ENCODE measurements around the gene MCF2L.

The MCF2L gene

GRCh38 chr13:112956571-112957294 is 12.3 kb upstream of the MCF2L start:
- Mint-ChIP-seq H3K4me3 (no peak overlapping the region), H3K9me3 (ENCODE audit: low read depth) (no peaks in the 10 kb centered on the region), H3K27ac (no peak overlapping the region), H3K4me1 (ENCODE audit: low read depth) (no peaks in the 10 kb centered on the region), H3K27me3 (no peaks in the 10 kb centered on the region), H3K36me3 (no peaks in the 10 kb centered on the region)

- no peaks in the 10 kb centered on the region for H3K27me3 Mint-ChIP-seq
- H3K4me3 Mint-ChIP-seq, result no peak overlapping the region
- no peak overlapping the region for H3K27ac Mint-ChIP-seq
- H3K36me3 Mint-ChIP-seq, result no peaks in the 10 kb centered on the region
- H3K4me1 Mint-ChIP-seq (ENCODE audit: low read depth), result no peaks in the 10 kb centered on the region
- no peaks in the 10 kb centered on the region for H3K9me3 Mint-ChIP-seq (ENCODE audit: low read depth)
These were observed 11.7 kb upstream of the MCF2L start for GRCh38 chr13:112957295-112957677.

- Mint-ChIP-seq H3K4me1 (ENCODE audit: low read depth) (no peaks in the 10 kb centered on the region), H3K36me3 (no peaks in the 10 kb centered on the region), H3K27ac (no peak overlapping the region), H3K27me3 (no peaks in the 10 kb centered on the region), H3K4me3 (no peak overlapping the region), H3K9me3 (ENCODE audit: low read depth) (no peaks in the 10 kb centered on the region)
These were observed 10.7 kb upstream of the MCF2L start for GRCh38 chr13:112958127-112958989.

GRCh38 chr13:112959206-112959605 is 9.8 kb upstream of the MCF2L start:
- Mint-ChIP-seq H3K4me3 (no peak overlapping the region), H3K27me3 (no peaks in the 10 kb centered on the region), H3K27ac (no peak overlapping the region)

GRCh38 chr13:112959701-112960542 is 9.1 kb upstream of the MCF2L start:
- no peak overlapping the region for H3K4me3 Mint-ChIP-seq
- H3K27ac Mint-ChIP-seq, result no peak overlapping the region
- no peaks in the 10 kb centered on the region for H3K36me3 Mint-ChIP-seq
- no peaks in the 10 kb centered on the region for H3K4me1 Mint-ChIP-seq (ENCODE audit: low read depth)
- H3K27me3 Mint-ChIP-seq, result no peaks in the 10 kb centered on the region
- no peaks in the 10 kb centered on the region for H3K9me3 Mint-ChIP-seq (ENCODE audit: low read depth)

More at GRCh38 chr13:112959206-112959605, 9.8 kb upstream of the MCF2L start:
- H3K36me3 Mint-ChIP-seq, result no peaks in the 10 kb centered on the region
- no peaks in the 10 kb centered on the region for H3K4me1 Mint-ChIP-seq (ENCODE audit: low read depth)
- H3K9me3 Mint-ChIP-seq (ENCODE audit: low read depth), result no peaks in the 10 kb centered on the region

GRCh38 chr13:112960706-112961105 is 8.3 kb upstream of the MCF2L start:
- no peaks in the 10 kb centered on the region for H3K36me3 Mint-ChIP-seq
- H3K9me3 Mint-ChIP-seq (ENCODE audit: low read depth), result no peaks in the 10 kb centered on the region
- no peak overlapping the region for H3K4me3 Mint-ChIP-seq
- no peak overlapping the region for H3K27ac Mint-ChIP-seq
- H3K4me1 Mint-ChIP-seq (ENCODE audit: low read depth), result no peaks in the 10 kb centered on the region
- H3K27me3 Mint-ChIP-seq, result no peaks in the 10 kb centered on the region

- Mint-ChIP-seq H3K4me1 (ENCODE audit: low read depth) (no peaks in the 10 kb centered on the region), H3K27ac (no peak overlapping the region), H3K36me3 (no peaks in the 10 kb centered on the region), H3K27me3 (no peaks in the 10 kb centered on the region), H3K9me3 (ENCODE audit: low read depth) (no peaks in the 10 kb centered on the region), H3K4me3 (no peak overlapping the region)
These were observed 7.3 kb upstream of the MCF2L start for GRCh38 chr13:112961457-112962369.

GRCh38 chr13:112962396-112962795 is 6.6 kb upstream of the MCF2L start:
- no peak overlapping the region for H3K27ac Mint-ChIP-seq
- no peaks in the 10 kb centered on the region for H3K27me3 Mint-ChIP-seq
- H3K36me3 Mint-ChIP-seq, result no peaks in the 10 kb centered on the region
- no peaks in the 10 kb centered on the region for H3K9me3 Mint-ChIP-seq (ENCODE audit: low read depth)
- H3K4me3 Mint-ChIP-seq, result no peak overlapping the region
- H3K4me1 Mint-ChIP-seq (ENCODE audit: low read depth), result no peaks in the 10 kb centered on the region

- H3K9me3 Mint-ChIP-seq (ENCODE audit: low read depth), result no peaks in the 10 kb centered on the region
These were observed 5.9 kb upstream of the MCF2L start for GRCh38 chr13:112962911-112963625.

GRCh38 chr13:112963641-112964040 is 5.4 kb upstream of the MCF2L start:
- no peak overlapping the region for H3K27ac Mint-ChIP-seq
- peaks cover 3% of the 10 kb centered on the region for H3K4me1 Mint-ChIP-seq (ENCODE audit: low read depth)
- H3K4me3 Mint-ChIP-seq, result no peak overlapping the region
- no peaks in the 10 kb centered on the region for H3K9me3 Mint-ChIP-seq (ENCODE audit: low read depth)
- no peaks in the 10 kb centered on the region for H3K27me3 Mint-ChIP-seq
- H3K36me3 Mint-ChIP-seq, result no peaks in the 10 kb centered on the region

More at GRCh38 chr13:112962911-112963625, 5.9 kb upstream of the MCF2L start:
- Mint-ChIP-seq H3K36me3 (no peaks in the 10 kb centered on the region), H3K27ac (no peak overlapping the region), H3K4me3 (no peak overlapping the region), H3K27me3 (no peaks in the 10 kb centered on the region), H3K4me1 (ENCODE audit: low read depth) (peaks cover under 1% of the 10 kb centered on the region)

GRCh38 chr13:112964971-112965492 is 4.0 kb upstream of the MCF2L start:
- H3K9me3 Mint-ChIP-seq (ENCODE audit: low read depth), result no peaks in the 10 kb centered on the region
- H3K4me3 Mint-ChIP-seq, result no peak overlapping the region
- H3K4me1 Mint-ChIP-seq (ENCODE audit: low read depth), result peaks cover 12% of the 10 kb centered on the region
- no peaks in the 10 kb centered on the region for H3K27me3 Mint-ChIP-seq
- no peak overlapping the region for H3K27ac Mint-ChIP-seq
- no peaks in the 10 kb centered on the region for H3K36me3 Mint-ChIP-seq

GRCh38 chr13:112965573-112966115 is 3.4 kb upstream of the MCF2L start:
- Mint-ChIP-seq H3K27ac (no peak overlapping the region), H3K9me3 (ENCODE audit: low read depth) (no peaks in the 10 kb centered on the region), H3K4me1 (ENCODE audit: low read depth) (peaks cover 18% of the 10 kb centered on the region), H3K4me3 (no peak overlapping the region), H3K27me3 (no peaks in the 10 kb centered on the region), H3K36me3 (no peaks in the 10 kb centered on the region)

GRCh38 chr13:112966776-112967175 is 2.2 kb upstream of the MCF2L start:
- Mint-ChIP-seq H3K4me1 (ENCODE audit: low read depth) (peaks cover 25% of the 10 kb centered on the region), H3K27me3 (no peaks in the 10 kb centered on the region), H3K9me3 (ENCODE audit: low read depth) (no peaks in the 10 kb centered on the region), H3K4me3 (no peak overlapping the region), H3K27ac (no peak overlapping the region), H3K36me3 (no peaks in the 10 kb centered on the region)
